GM23338 (cell line): ENCODE results near the gene SEC23IP. TPM values are rescaled to one million over a fixed set of nuclear protein-coding genes. Genes with fewer than 3 reads are reported as not detected.
"Not testable (repeated sequence)": the region's sequence is repeated elsewhere in the genome, so short reads cannot be mapped to it uniquely, and the experiment has no call there.

Source experiments
- ATAC-seq: fragments of 200-7000 bp; cut with Tn5 transposase; 3 replicates; pipeline ENCODE4 v1.9.1; 2020
- DNase-seq: peaks from one replicate; pipeline ENCODE4 v3.0.0-alpha.2; 2015; ENCODE audit warnings: low spot score
- H2AFZ ChIP-seq: fragments of 200-600 bp; sonication (generic); 2 replicates; pipeline ENCODE4 v1.8.0; 2016; ENCODE audit warnings: antibody characterized with exemption, mild to moderate bottlenecking, moderate library complexity
- H3F3A ChIP-seq: fragments of 200-600 bp; sonication (generic); replicated peaks from 2 replicates; pipeline ENCODE4 v1.8.0; 2017; ENCODE audit warnings: antibody characterized with exemption, mixed run types, low read depth
- H3K27ac ChIP-seq: fragments of 200-600 bp; sonication (generic); 2 replicates; pipeline ENCODE4 v1.6.1; 2016; ENCODE audit warnings: low read depth
- H3K27me3 ChIP-seq: fragments of 200-600 bp; sonication (generic); 2 replicates; pipeline ENCODE4 v1.8.0; 2016; ENCODE audit warnings: mild to moderate bottlenecking, mixed run types, moderate library complexity; ENCODE audit not compliant: insufficient read depth
- H3K36me3 ChIP-seq: fragments of 200-600 bp; sonication (generic); 2 replicates; pipeline ENCODE4 v1.8.0; 2016; ENCODE audit warnings: mild to moderate bottlenecking; ENCODE audit not compliant: insufficient read depth
- H3K4me1 ChIP-seq: fragments of 200-600 bp; sonication (generic); 2 replicates; pipeline ENCODE4 v1.8.0; 2016; ENCODE audit warnings: mild to moderate bottlenecking, moderate library complexity; ENCODE audit not compliant: insufficient read depth
- H3K4me2 ChIP-seq: fragments of 200-600 bp; sonication (generic); 2 replicates; pipeline ENCODE4 v1.7.1; 2017; ENCODE audit warnings: mixed run types
- H3K4me3 ChIP-seq: fragments of 200-600 bp; sonication (generic); 2 replicates; pipeline ENCODE4 v1.6.1; 2016; ENCODE audit warnings: mixed run types
- H3K79me2 ChIP-seq: fragments of 200-600 bp; sonication (generic); replicated peaks from 2 replicates; pipeline ENCODE4 v1.8.0; 2017; ENCODE audit warnings: mild to moderate bottlenecking; ENCODE audit not compliant: insufficient read depth
- H3K9me2 ChIP-seq: fragments of 200-600 bp; sonication (generic); 2 replicates; pipeline ENCODE4 v1.8.0; 2017; ENCODE audit not compliant: insufficient read depth
- H4K20me1 ChIP-seq: fragments of 200-600 bp; sonication (generic); replicated peaks from 2 replicates; pipeline ENCODE4 v1.8.0; 2017; ENCODE audit warnings: mild to moderate bottlenecking; ENCODE audit not compliant: insufficient read depth
- H3K27ac Mint-ChIP-seq: 2 replicates; pipeline ENCODE4 v1.8.0; 2020; ENCODE audit warnings: inconsistent platforms, mild to moderate bottlenecking, moderate library complexity, mixed read lengths
- H3K27me3 Mint-ChIP-seq: 3 replicates; pipeline ENCODE4 v1.8.0; 2022; ENCODE audit warnings: low read depth, mild to moderate bottlenecking, moderate library complexity, mixed read lengths, inconsistent platforms; ENCODE audit not compliant: insufficient read depth, poor library complexity
- H3K36me3 Mint-ChIP-seq: 3 replicates; pipeline ENCODE4 v1.8.0; 2021; ENCODE audit warnings: low read depth, mild to moderate bottlenecking, inconsistent platforms, moderate library complexity, mixed read lengths
- H3K4me1 Mint-ChIP-seq: 3 replicates; pipeline ENCODE4 v1.8.0; 2020; ENCODE audit warnings: mild to moderate bottlenecking, inconsistent platforms, mixed read lengths
- H3K4me3 Mint-ChIP-seq: 3 replicates; pipeline ENCODE4 v1.8.0; 2021; ENCODE audit warnings: moderate library complexity, mild to moderate bottlenecking, inconsistent platforms, mixed read lengths
- H3K9me3 Mint-ChIP-seq: 3 replicates; pipeline ENCODE4 v1.8.0; 2020; ENCODE audit warnings: moderate library complexity, mild to moderate bottlenecking, inconsistent platforms, mixed read lengths
- CREB1 ChIP-seq: fragments of 250-450 bp; sonication (Bioruptor Pico); IDR thresholded peaks from 2 replicates; pipeline ENCODE4 v1.5.0; 2020; ENCODE audit warnings: low read depth, mild to moderate bottlenecking, moderate library complexity
- EZH2 ChIP-seq: fragments of 200-600 bp; sonication (generic); IDR thresholded peaks from one replicate; pipeline ENCODE4 v1.8.0; 2017; ENCODE audit warnings: antibody characterized with exemption, mild to moderate bottlenecking, low read depth; ENCODE audit not compliant: unreplicated experiment
- EZH2phosphoT487 ChIP-seq: fragments of 200-600 bp; sonication (generic); IDR thresholded peaks from one replicate; pipeline ENCODE4 v1.8.1; 2018; ENCODE audit warnings: antibody characterized with exemption; ENCODE audit not compliant: unreplicated experiment
- JUNB ChIP-seq: IDR thresholded peaks from one replicate; pipeline ENCODE4 v1.6.1; 2016; ENCODE audit warnings: antibody characterized with exemption; ENCODE audit not compliant: unreplicated experiment
- ZNF331 ChIP-seq: fragments of 250-450 bp; sonication (Bioruptor Pico); IDR thresholded peaks from 2 replicates; pipeline ENCODE4 v1.5.0; 2020; ENCODE audit warnings: low read depth, mild to moderate bottlenecking, moderate library complexity
- ZNF462 ChIP-seq: fragments of 250-450 bp; sonication (Bioruptor Pico); IDR thresholded peaks from 2 replicates; pipeline ENCODE4 v1.5.0; 2020; ENCODE audit warnings: mild to moderate bottlenecking, moderate library complexity
- polyA plus RNA-seq: library from polyadenylated mRNA; unstranded; fragments of >200 nt; fragmentation: Nextera tagmentation; extraction: Ambion mirVana; gene quantifications from 2 replicates; pipeline ENCODE4 v1.2.1, GENCODE V29; 2016
- total RNA-seq: library from RNA; depleted of rRNA; stranded (reverse); fragments of >200 nt; shearing (Covaris generic); gene quantifications from 2 replicates; pipeline ENCODE4 v1.2.3, GENCODE V29; 2014
- TF ChIP-seq, protein P1 (sequence below): IDR thresholded peaks from one replicate; pipeline ENCODE4 v1.6.1; 2018; ENCODE audit warnings: antibody characterized with exemption; ENCODE audit not compliant: unreplicated experiment

Gene SEC23IP
- total and polyA plus RNA-seq, 2 experiments from 2014 or later, result 35.2 to 35.6 TPM

DNA sequence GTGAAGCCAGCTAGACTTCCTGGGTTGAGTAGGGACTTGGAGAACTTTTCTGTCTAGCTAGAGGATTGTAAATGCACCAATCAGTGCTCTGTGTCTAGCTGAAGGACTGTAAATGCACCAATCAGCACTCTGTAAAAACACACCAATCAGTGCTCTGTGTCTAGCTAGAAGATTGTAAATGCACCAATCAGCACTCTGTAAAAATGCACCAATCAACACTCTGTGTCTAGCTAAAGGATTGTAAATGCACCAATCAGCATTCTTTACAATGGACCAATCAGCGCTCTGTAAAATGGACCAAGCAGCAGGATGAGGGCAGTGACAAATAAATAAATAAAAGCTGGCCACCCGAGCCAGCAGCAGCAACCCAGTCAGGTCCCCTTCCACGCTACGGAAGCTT lies 2.2 kb upstream of the SEC23IP start:
- H3K27me3 ChIP-seq, H3K27me3 Mint-ChIP-seq, H3K36me3 ChIP-seq, H3K4me3 Mint-ChIP-seq, H3F3A ChIP-seq, H3K4me1 ChIP-seq, H2AFZ ChIP-seq, DNase-seq, H3K4me3 ChIP-seq, H3K9me3 Mint-ChIP-seq, H3K27ac Mint-ChIP-seq, H3K27ac ChIP-seq, ATAC-seq, H3K9me2 ChIP-seq, H3K4me2 ChIP-seq: not testable (repeated sequence)
- H3K79me2 ChIP-seq, result peaks cover 27% of the 10 kb centered on the region
- Mint-ChIP-seq H3K4me1 (peaks cover 20% of the 10 kb centered on the region), H3K36me3 (peaks cover 18% of the 10 kb centered on the region; the same call in 2 of the 3 replicates)
- H4K20me1 ChIP-seq, result peaks cover 16% of the 10 kb centered on the region

DNA sequence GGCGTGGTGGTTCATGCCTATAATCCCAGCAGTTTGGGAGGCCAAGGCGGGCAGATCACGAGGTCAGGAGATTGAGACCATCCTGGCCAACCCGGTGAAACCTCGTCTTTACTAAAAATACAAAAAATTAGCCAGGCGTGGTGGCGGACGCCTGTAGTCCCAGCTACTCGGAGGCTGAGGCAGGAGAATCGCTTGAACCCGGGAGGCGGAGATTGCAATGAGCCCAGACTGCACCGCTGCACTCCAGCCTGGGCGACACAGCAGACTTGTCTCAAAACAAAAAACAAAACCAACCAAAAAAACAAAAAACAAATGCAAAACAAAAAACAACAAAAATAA lies 712 bp upstream of the SEC23IP start:
- Histone ChIP-seq H4K20me1 (peaks cover 27% of the 10 kb centered on the region), H2AFZ (peak overlapping the region; percentile 77), H3K4me3 (peak overlapping the region; percentile 99), H3K79me2 (peaks cover 43% of the 10 kb centered on the region), H3K27ac (peak overlapping the region; percentile 92), H3K4me2 (peak overlapping the region; percentile 80)
- H3F3A ChIP-seq, H3K4me1 ChIP-seq, H3K9me2 ChIP-seq, H3K27me3 ChIP-seq, H3K9me3 Mint-ChIP-seq, H3K27ac Mint-ChIP-seq, H3K27me3 Mint-ChIP-seq, H3K36me3 ChIP-seq, DNase-seq: not testable (repeated sequence)
- Mint-ChIP-seq H3K36me3 (peaks cover 18% of the 10 kb centered on the region; the same call in 2 of the 3 replicates), H3K4me3 (peak overlapping the region; percentile 93), H3K4me1 (peaks cover 20% of the 10 kb centered on the region)
- peak; percentile 26 for ATAC-seq

DNA sequence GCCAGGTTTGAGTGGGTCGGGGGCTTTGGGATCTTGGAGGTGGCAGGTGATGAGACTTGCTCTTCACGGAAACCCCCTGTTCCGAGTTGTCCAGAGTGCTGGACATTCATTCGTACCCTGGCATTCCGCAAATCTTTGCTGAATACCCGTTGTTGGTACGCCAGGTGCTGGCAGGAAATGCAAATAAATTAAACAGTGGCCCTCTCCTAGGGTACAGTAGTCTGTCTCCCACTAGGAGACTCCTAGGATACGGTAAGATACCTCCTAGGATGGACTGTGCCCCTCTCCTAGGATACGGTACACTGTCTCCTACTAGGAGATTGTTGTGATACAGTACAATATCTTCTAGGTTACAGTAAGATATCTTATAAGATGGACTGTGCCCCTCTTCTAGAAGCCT lies 544 bp downstream of the SEC23IP start:
- ATAC-seq (peak; percentile 22), DNase-seq (no peak)
- Histone ChIP-seq H3K4me2 (peak overlapping the region; percentile 99), H3F3A (no peaks in the 10 kb centered on the region), H3K4me3 (peak overlapping the region; percentile 99), H3K36me3 (0 out of 2 replicates have a peak, but pooled peaks cover 4% of the 10 kb centered on the region), H2AFZ (peak overlapping the region; percentile 96; the same call in 1 of the 2 replicates), H3K27ac (peak overlapping the region; percentile 78; the same call in 1 of the 2 replicates), H3K4me1 (peaks cover 8% of the 10 kb centered on the region; the same call in 1 of the 2 replicates), H3K27me3 (no peaks in the 10 kb centered on the region), H3K79me2 (peaks cover 54% of the 10 kb centered on the region), H4K20me1 (peaks cover 36% of the 10 kb centered on the region), H3K9me2 (no peaks in the 10 kb centered on the region)
- peaks cover 4% of the 10 kb centered on the region for H3K27me3 Mint-ChIP-seq
- peaks cover 22% of the 10 kb centered on the region for H3K36me3 Mint-ChIP-seq
- peak overlapping the region; percentile 99 for H3K27ac Mint-ChIP-seq
- H3K4me3 Mint-ChIP-seq, result peak overlapping the region; percentile 93
- peaks cover 6% of the 10 kb centered on the region; the same call in 2 of the 3 replicates for H3K9me3 Mint-ChIP-seq
- H3K4me1 Mint-ChIP-seq, result peaks cover 20% of the 10 kb centered on the region
- TF ChIP-seq CREB1 (CRISPR knock-in tag), result no peak
- no peak for TF ChIP-seq JUNB
- TF ChIP-seq ZNF462, result no peak
- TF ChIP-seq, protein P1, sequence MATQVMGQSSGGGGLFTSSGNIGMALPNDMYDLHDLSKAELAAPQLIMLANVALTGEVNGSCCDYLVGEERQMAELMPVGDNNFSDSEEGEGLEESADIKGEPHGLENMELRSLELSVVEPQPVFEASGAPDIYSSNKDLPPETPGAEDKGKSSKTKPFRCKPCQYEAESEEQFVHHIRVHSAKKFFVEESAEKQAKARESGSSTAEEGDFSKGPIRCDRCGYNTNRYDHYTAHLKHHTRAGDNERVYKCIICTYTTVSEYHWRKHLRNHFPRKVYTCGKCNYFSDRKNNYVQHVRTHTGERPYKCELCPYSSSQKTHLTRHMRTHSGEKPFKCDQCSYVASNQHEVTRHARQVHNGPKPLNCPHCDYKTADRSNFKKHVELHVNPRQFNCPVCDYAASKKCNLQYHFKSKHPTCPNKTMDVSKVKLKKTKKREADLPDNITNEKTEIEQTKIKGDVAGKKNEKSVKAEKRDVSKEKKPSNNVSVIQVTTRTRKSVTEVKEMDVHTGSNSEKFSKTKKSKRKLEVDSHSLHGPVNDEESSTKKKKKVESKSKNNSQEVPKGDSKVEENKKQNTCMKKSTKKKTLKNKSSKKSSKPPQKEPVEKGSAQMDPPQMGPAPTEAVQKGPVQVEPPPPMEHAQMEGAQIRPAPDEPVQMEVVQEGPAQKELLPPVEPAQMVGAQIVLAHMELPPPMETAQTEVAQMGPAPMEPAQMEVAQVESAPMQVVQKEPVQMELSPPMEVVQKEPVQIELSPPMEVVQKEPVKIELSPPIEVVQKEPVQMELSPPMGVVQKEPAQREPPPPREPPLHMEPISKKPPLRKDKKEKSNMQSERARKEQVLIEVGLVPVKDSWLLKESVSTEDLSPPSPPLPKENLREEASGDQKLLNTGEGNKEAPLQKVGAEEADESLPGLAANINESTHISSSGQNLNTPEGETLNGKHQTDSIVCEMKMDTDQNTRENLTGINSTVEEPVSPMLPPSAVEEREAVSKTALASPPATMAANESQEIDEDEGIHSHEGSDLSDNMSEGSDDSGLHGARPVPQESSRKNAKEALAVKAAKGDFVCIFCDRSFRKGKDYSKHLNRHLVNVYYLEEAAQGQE, result no peak
- TF ChIP-seq EZH2phosphoT487, result no peak
- no peak for TF ChIP-seq EZH2
- TF ChIP-seq ZNF331 (CRISPR knock-in tag), result no peak
